Parathyroid adenoma (tissue), 2 donors: ENCODE measurements around the gene CRACR2A.
A peak's percentile ranks its signal among the peaks of the same experiment; 100 is the strongest.

Source experiments
- H2AFZ ChIP-seq: fragments of 300-600 bp; sonication (generic); one replicate; pipeline ENCODE4 v1.7.0; 2017; ENCODE audit warnings: antibody characterized with exemption, mild to moderate bottlenecking
- H3K27ac ChIP-seq: fragments of 300-600 bp; sonication (generic); one replicate; pipeline ENCODE4 v1.7.0; 2017
- H3K27me3 ChIP-seq: fragments of 300-600 bp; sonication (generic); one replicate; pipeline ENCODE4 v1.7.0; 2017; ENCODE audit warnings: low read length; ENCODE audit not compliant: control insufficient read depth, insufficient read depth
- H3K36me3 ChIP-seq: fragments of 300-600 bp; sonication (generic); one replicate; pipeline ENCODE4 v1.7.0; 2017; ENCODE audit warnings: low read length; ENCODE audit not compliant: control insufficient read depth, insufficient read depth
- H3K4me1 ChIP-seq: fragments of 300-600 bp; sonication (generic); one replicate; pipeline ENCODE4 v1.7.0; 2017; ENCODE audit warnings: control low read depth
- H3K4me2 ChIP-seq: fragments of 300-600 bp; sonication (generic); one replicate; pipeline ENCODE4 v1.7.0; 2017; ENCODE audit warnings: low read length
- H3K4me3 ChIP-seq: fragments of 300-600 bp; sonication (generic); one replicate; pipeline ENCODE4 v1.7.0; 2017; ENCODE audit warnings: low read depth, low read length
- H3K79me2 ChIP-seq: fragments of 300-600 bp; sonication (generic); one replicate; pipeline ENCODE4 v1.7.0; 2017; ENCODE audit warnings: control low read depth
- H3K9ac ChIP-seq: fragments of 300-600 bp; sonication (generic); one replicate; pipeline ENCODE4 v1.7.0; 2017; ENCODE audit warnings: mild to moderate bottlenecking
- H3K9me3 ChIP-seq: fragments of 300-600 bp; sonication (generic); one replicate; pipeline ENCODE4 v1.7.0; 2017; ENCODE audit warnings: low read length; ENCODE audit not compliant: control insufficient read depth
- CTCF ChIP-seq: fragments of 300-600 bp; sonication (generic); IDR thresholded peaks from one replicate; pipeline ENCODE4 v1.7.0; 2017; ENCODE audit warnings: antibody characterized with exemption, mild to moderate bottlenecking
- donor health status: primary hyperparathyroidism.

Gene CRACR2A

GRCh38 chr12:3669594-3669993 is 83.3 kb downstream of the CRACR2A start:
- no peak for TF ChIP-seq CTCF
- H3K4me1 ChIP-seq = no peaks in the 10 kb centered on the region
- H3K27ac ChIP-seq = no peak overlapping the region
- no peak overlapping the region for H3K4me3 ChIP-seq
- H3K9ac ChIP-seq = no peak overlapping the region
- H3K4me2 ChIP-seq = no peak overlapping the region
- no peaks in the 10 kb centered on the region for H3K9me3 ChIP-seq
- no peaks in the 10 kb centered on the region for H3K36me3 ChIP-seq
- H2AFZ ChIP-seq = no peak overlapping the region
- H3K27me3 ChIP-seq = no peaks in the 10 kb centered on the region
- H3K79me2 ChIP-seq = no peaks in the 10 kb centered on the region

- no peaks in the 10 kb centered on the region for H3K9me3 ChIP-seq
These were observed 84.3 kb downstream of the CRACR2A start for GRCh38 chr12:3668479-3669165.

GRCh38 chr12:3667485-3667884 is 85.4 kb downstream of the CRACR2A start:
- Histone ChIP-seq H3K4me2 (no peak overlapping the region), H3K9ac (no peak overlapping the region), H2AFZ (no peak overlapping the region), H3K36me3 (no peaks in the 10 kb centered on the region), H3K27ac (no peak overlapping the region), H3K4me1 (no peaks in the 10 kb centered on the region), H3K4me3 (no peak overlapping the region), H3K79me2 (no peaks in the 10 kb centered on the region), H3K9me3 (no peaks in the 10 kb centered on the region), H3K27me3 (no peaks in the 10 kb centered on the region)
- peak; percentile 15 for TF ChIP-seq CTCF

More at GRCh38 chr12:3668479-3669165, 84.3 kb downstream of the CRACR2A start:
- Histone ChIP-seq H3K4me1 (no peaks in the 10 kb centered on the region), H3K79me2 (no peaks in the 10 kb centered on the region), H3K27ac (no peak overlapping the region), H2AFZ (no peak overlapping the region), H3K36me3 (no peaks in the 10 kb centered on the region), H3K9ac (no peak overlapping the region), H3K27me3 (no peaks in the 10 kb centered on the region), H3K4me2 (no peak overlapping the region), H3K4me3 (no peak overlapping the region)
- TF ChIP-seq CTCF = no peak

- H3K4me3 ChIP-seq = no peak overlapping the region
- H3K4me2 ChIP-seq = no peak overlapping the region
- H2AFZ ChIP-seq = no peak overlapping the region
- no peak for TF ChIP-seq CTCF
- no peaks in the 10 kb centered on the region for H3K36me3 ChIP-seq
- no peaks in the 10 kb centered on the region for H3K4me1 ChIP-seq
- no peaks in the 10 kb centered on the region for H3K27me3 ChIP-seq
- no peaks in the 10 kb centered on the region for H3K79me2 ChIP-seq
- no peak overlapping the region for H3K27ac ChIP-seq
- H3K9me3 ChIP-seq = no peaks in the 10 kb centered on the region
- no peak overlapping the region for H3K9ac ChIP-seq
These were observed 86.5 kb downstream of the CRACR2A start for GRCh38 chr12:3666441-3666840.

GRCh38 chr12:3662521-3662921 is 90.4 kb downstream of the CRACR2A start:
- Histone ChIP-seq H3K4me2 (no peak overlapping the region), H3K79me2 (no peaks in the 10 kb centered on the region), H3K9me3 (no peaks in the 10 kb centered on the region), H3K36me3 (no peaks in the 10 kb centered on the region), H3K4me1 (no peaks in the 10 kb centered on the region), H3K9ac (no peak overlapping the region), H3K4me3 (no peak overlapping the region), H3K27ac (no peak overlapping the region), H2AFZ (no peak overlapping the region), H3K27me3 (no peaks in the 10 kb centered on the region)
- TF ChIP-seq CTCF = no peak
